ENCODE measurements around the gene DIS3L. TPM values are rescaled to one million over a fixed set of nuclear protein-coding genes. Genes with fewer than 3 reads are reported as not detected.

The DIS3L gene
- total RNA-seq, result 14.4 and 29.3 TPM in 2 replicates

DNA sequence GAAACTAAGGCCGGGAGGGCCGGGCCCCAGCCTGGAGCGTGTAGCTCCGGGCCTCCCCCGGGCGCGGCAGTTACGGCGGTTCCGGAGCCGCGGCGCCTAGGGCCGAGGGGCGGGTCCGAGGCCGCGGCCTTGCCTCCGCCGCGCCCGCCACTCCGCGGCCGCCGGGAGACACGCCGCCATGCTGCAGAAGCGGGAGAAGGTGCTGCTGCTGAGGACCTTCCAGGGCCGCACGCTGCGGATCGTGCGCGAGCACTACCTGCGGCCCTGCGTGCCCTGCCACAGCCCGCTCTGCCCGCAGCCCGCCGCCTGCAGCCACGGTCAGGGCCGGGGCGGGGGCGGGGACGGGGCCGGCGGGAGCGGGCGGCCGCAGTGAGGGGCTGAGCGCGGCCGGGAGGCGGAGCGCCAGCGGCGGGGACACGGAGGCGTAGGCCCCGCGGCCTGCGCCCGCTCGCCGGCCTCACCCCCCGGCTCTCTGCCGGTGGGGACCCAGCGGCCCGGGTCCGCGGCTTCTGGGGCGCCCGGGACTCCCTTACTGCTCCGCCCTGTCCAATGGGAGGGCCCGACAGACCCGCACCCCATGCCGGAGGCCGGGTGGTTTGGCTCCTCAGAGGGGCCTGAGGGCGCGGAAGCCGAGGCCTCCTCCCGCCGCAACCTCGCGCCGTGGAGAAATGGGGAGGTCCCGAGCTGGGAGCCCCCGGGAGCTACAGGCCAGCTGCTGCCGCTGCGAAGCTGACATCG lies at the start of gene DIS3L:
DIS3L (plus strand) TSS at position 150 of the 738 bp plus-strand sequence; CDS start at position 179, 29 bp downstream.

DNA sequence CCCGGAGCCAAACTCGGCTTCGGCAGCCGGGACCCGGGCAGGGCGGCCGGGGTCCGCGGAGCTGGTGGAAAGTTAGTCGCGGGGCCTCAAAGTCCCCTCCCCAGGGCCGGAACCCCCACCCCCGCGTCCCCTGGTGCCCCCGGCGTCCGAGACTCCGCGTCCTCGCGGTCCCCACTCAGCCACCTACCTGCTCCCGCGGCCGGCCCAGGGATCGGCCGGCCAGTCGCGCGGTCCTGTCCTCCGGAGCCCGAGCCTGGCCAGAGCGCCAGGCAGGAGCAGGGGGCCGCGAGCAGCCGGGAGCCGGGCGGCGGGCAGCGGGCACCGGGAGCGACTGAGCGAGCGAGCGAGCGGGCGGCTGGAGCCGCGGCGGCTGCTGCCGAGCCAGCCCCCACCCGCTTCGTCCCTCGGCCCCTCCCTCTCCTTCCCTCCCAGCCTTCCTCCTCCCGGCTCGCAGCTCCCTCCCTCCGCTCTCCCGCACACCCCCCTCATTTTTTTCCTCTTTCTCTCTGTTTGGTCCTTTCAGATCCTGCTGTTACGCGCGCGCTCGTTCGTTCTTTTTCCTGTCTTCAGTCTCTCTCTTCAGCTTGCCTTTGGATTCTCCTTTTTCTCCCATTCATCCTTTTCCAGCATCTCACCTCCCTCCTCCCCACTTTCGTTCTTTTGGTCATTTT lies 39.8 kb upstream of the DIS3L start, which contains the start of gene MEGF11:
MEGF11 (minus strand) TSS at position 333 of the 671 bp plus-strand sequence. CDS start 125,347 bp downstream, outside the sequence.

DNA sequence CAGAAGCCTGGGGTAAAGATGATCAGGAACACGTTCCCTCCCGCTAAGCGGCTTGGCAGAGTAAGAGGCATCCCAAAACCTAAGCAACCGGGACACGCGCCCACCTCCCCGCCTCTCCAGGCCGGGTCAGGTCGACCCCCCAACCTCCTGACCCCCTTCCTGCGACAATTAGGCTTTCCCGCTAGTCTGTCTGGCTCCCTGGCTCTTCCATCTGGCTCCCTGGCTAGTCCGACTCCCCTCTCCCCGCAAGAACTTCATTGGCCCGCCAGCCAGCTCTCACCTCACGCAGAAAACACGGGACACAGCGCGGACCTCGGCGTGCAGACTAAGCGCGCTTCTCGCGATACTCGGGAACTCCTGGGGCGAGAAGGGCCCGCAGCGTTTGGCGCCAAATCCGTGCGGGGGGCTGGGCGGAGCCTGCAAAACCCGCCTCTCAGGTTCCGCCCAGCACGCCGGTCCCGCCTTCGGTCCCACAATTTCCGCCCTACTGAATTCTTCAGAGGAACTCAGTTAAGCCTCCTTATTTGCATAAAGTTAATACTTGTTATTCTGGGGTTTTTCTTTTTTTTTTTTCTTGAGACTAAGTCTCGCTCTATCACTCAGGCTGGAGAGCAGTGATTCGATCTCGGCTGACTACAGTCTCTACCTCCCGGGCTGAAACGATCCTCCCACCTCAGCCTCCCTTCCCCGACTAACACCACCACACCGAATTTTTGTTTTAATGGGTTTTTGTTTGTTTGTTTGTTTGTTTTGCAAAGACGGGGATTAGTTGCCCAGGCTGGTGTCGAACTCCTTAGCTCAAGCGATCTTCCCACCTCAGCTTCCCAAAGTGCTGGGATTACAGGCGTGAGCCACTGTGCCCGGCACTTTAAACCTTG lies 63.2 kb downstream of the DIS3L start, which contains the start of gene TIPIN:
TIPIN (minus strand) TSS at position 327 of the 878 bp plus-strand sequence. CDS start 3,738 bp downstream, outside the sequence.

Other genes starting within 250 kb of the DIS3L start
- gene MEGF11, start 39.8 kb upstream of the DIS3L start, total RNA-seq, result under 0.01 TPM in 1 of 2 replicates, not detected in the other
- 8.3 and 12.3 TPM in 2 replicates for gene TIPIN, start 63.1 kb downstream of the DIS3L start, total RNA-seq
- 26.6 and 31.7 TPM in 2 replicates for gene MAP2K1, start 93.3 kb downstream of the DIS3L start, total RNA-seq
- 18.1 and 31.6 TPM in 2 replicates for gene SNAPC5, start 204.2 kb downstream of the DIS3L start, total RNA-seq
- 895 and 1,990 TPM in 2 replicates for gene RPL4, start 211.3 kb downstream of the DIS3L start, total RNA-seq
- gene ZWILCH, start 211.8 kb downstream of the DIS3L start, total RNA-seq, result 16.5 and 18.8 TPM in 2 replicates